CD4-positive, alpha-beta T cell treated with Interleukin-6 for 4 hours (primary cell): Measurements from ENCODE around the gene FRMD4A.
"Not testable (repeated sequence)": the region's sequence is repeated elsewhere in the genome, so short reads cannot be mapped to it uniquely, and the experiment has no call there.

ENCODE experiments used
- DNase-seq: peaks from one replicate; pipeline ENCODE4 v3.0.0-alpha.2; 2020; ENCODE audit warnings: mixed read lengths

Gene FRMD4A

DNA sequence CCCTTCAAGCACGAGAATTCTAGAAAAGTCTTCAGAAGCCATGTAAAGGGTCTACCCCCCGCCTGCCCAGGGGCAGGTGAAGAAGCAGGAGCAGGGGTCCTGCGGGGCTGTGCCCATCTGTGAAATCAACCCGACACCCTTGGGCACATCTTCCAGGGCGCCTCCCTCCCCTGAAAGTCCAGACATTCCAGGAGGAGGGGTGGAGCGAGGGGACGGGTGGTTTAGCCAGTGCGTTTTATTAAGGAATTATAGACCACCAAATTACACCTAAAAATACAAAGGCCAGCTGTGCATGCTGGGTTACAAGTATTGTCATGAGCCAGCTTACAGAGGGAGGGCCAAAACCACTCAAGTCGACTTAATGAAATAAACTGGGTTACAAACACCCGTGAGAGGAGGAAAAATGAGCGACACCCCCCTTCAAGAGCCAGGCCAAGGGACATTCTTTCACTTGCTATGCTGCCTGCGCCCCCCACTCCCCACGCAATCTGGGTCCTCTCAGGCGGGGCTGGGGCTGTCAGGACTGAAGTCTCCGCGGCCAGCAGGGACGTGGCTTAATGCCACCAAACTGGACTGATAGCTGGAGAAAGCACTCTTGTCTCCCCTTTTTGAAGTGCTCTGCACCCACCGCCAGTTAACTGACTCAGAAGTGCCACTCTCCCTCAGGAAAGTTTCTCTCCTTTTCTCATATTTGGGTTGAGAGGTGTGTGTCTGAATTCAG is 360.3 kb downstream of the FRMD4A start:
- DNase-seq: no peak

DNA sequence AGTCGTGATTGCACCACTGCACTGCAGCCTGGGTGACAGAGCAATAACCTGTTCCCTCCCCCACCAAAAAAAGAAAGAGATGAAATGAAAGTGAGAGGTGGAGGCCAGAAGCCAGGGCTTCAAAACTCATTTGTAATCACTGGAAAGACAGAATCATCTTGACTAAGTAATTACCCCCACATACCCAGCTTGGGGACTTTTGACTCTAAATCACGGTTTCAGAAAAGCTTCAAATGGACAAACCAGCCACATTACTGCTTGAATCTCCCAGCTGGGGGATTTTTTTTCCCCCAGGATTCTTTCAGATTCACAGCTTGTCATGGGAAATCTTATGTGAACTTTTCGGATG is 361.0 kb downstream of the FRMD4A start:
- DNase-seq: no peak

DNA sequence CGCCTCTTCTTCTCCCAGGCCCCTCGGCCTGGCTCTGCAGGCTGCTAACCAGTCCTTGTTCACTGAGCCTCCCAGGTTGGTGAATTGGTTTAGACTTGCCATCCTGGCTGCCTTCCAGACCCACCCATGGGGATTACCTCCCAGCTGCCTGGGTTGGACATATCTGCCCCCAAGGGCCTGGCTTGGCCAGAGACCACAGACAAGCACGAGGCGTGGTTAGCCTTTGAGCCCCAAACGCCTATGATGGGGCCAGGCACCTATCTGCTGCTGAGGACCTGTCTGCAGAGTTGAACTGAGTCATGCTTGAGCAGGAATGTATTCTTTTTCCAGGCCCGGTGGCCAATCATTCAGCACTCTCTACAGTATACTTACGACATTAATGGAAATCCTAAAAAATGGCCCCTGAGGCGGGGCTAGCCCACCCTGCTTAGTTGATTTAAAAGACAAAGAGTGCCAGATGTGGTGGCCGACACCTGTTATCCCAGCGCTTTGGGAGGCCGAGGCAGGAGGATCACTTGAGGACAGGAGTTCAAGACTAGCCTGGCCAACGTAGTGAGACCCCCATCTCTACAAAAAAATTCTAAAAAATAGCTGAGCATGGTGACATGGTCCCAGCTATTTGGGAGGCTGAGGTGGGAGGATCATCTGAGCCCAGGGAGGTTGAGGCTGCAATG is 361.5 kb downstream of the FRMD4A start:
- DNase-seq: no peak

DNA sequence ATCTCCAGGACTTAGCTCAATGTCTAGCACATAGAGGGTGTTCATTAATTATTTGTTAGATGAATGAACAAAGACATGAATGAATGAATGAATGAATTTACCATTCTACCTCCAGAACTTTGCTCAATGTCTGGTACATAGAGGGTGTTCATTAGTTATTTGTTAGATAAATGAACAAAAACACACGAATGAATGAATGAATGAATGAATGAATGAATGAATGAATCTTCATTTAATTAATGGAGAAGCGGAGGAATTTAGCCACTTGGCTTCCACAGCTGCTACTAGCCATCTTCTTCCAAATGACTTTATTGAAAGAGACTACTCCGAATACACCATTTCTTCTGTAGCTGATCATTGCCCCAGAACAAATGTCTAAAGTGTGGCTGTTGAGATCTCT is 368.9 kb downstream of the FRMD4A start:
- DNase-seq: no peak

DNA sequence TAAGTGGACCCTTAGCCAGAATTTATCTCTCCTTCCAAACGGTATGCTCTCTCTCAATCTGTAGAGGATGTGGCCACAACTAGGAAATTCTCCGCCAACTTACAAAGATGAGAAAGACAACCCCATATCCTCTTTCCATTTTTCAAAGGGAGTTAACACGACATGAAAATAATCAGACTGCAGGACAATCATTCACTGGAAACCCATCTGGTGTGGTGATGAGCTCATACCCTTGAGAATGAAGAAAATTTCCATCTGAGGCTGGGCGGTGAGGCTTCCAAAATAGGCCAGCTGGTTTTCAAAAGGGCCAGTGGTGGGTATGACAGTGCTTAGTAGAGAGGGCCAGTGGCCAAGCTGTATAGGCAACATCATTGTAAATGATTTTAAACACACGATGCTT is 369.6 kb downstream of the FRMD4A start:
- no peak for DNase-seq

DNA sequence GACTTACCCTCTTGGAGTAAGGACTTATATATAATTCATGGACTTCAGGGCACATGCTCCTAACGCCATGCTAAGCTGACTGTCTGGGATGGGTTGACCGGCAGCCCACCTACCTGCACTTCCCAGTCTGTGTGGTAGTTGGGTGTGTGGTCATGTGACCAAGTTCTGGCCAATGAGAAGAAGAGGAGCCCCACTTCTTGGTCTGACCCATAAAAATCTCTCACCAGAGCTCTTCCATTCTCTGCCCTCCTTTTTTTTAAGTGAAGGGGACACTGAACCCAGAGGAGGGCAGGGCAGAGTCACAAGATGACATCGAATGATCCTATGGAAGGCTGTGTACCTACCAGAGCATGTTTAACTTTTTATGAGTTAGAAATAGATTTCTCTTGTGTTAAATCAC is 370.1 kb downstream of the FRMD4A start:
- no peak for DNase-seq

DNA sequence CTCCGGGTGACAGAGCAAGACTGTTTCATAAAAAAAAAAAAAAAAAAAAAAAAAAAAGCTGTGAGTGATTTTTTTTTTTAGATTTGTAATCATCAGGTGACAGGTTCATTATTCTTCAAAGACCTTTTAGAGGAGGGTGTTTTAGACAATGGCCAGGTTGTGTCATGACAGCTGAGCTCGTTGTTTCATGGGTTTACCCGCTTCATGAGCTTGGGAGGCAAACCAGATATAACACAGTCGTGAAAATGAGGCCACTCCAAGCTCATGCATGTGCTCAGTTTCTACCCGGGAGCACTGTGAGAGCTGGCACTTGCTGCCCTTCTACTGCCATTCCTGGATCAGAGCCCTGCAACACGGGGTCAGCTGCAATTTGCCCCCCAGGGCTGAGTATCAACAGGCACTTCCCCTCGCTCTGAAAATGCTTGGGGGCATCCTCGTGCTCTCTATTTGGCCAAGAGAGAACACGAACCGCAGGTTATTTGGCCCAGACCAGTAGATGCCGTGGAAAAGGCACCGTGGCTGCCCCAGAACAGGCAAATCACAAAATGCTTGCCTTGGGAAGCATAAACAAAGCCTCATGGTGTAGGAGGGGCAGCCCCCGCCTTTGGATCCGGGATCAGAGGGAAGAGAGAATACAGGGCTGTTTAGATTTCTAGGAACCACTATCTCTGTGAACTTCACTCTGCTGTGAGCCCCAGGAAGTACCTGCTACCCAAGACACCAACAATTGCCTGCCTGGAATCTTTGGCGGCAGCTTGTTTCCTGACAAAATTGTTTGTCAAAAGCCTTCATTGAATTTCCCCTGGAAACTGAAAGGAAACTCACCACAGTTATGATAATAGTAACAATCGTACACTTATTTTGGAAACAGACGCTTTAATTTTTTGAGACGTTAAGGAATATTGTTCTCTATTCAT is 371.0 kb downstream of the FRMD4A start:
- no peak for DNase-seq

DNA sequence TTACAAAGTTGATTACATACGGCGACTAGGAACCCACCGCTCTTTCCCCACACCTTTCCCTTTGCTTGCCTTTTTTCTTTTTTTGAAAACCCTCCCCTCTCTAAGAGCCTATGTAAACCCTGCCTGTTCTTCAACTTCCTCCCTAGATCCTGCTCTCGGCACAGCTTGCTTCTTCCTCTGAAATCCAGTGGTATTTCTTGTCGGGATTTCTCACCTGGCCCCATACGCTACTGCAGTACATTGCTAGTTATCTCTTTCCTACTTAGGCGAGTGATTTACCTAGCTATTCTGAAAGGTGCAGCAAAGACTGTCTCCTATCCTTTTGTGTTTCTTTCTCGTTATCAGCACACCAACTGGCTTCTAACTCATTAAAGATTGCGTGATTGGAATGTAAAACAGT is 372.9 kb downstream of the FRMD4A start:
- no peak for DNase-seq

DNA sequence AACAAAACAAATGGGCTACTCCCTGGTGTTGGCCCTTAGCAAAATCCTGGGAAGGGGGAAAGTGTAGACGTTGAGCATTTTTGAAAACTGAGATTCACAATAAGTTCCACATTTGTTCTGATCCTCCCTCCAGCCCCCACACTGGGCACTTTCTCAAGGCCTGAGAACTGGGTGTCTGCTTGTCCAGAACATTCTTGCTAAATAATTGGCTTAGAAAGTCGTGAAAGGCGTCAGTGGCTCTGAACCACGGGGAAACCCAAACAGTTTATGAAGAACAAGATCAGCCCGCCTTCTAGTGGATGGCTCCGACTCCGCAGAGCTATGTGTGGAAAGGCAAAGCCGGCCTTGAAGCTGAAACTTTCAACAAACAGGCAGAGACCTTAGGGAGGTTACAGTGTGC is 373.9 kb downstream of the FRMD4A start:
- DNase-seq: no peak

DNA sequence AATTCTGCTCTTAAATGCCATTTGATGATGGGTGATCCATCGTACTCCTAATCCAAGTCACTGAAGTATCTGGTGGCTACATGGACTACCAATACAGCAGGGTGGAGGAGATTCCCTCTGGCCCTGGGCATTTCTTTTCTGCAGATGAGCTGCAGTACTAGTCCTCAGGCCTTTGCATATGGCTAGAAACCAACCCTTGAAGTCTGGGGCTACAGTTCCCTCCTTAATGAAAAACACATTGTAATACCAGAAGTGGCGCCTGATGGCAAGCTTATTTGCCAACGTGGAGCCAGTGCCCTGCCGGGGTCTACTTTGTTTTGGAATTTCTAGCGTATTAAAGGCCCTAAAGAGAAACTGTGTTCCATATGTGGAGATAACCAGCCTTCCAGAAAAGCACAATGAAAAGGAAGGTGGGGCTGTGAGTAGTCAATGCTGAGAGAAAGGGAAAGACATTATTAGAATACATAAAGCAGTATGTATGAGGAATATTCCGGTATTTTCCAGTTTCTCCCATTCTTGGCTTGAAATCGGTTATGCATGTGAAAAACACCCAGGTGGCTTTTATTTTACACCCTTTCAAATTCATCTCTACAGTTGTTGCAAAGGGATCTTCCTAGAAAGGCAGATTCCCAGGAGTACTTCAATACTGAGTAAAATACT is 375.2 kb downstream of the FRMD4A start:
- DNase-seq: no peak

DNA sequence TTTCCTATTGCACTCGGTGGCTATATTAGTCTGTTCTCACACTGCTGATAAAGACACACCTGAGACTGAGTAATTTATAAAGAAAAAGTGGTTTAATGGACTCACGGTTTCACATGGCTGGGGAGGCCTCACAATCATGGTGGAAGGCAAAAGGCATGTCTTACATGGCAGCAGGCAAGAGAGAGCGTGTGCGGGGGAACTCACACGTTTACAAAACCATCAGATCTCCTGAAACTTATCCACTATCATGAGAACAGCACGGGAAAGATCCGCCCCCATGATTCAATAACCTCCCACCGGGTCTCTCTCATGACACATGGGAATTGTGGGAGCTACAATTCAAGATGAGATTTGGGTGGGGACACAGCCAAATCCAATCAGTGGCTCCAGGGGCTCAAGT is 376.5 kb downstream of the FRMD4A start:
- DNase-seq: not testable (repeated sequence)

DNA sequence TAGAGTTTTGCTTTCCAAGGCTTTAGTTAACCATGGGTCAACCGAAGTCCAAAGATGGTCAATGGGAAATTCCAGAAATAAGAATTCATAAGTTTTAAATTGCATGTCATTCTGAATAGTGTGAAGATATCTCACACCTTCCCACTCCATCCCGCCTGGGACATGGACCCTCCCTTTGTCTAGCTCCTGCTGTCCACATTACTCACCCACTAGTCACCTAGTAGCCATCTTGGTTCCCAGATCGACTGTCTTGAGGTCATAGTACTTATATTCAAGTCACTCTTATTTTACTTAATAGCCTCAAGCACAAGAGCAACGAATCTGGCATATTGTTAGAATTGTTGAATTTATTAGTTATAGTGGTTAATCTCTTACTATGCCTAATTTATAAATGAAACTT is 377.4 kb downstream of the FRMD4A start:
- no peak for DNase-seq

DNA sequence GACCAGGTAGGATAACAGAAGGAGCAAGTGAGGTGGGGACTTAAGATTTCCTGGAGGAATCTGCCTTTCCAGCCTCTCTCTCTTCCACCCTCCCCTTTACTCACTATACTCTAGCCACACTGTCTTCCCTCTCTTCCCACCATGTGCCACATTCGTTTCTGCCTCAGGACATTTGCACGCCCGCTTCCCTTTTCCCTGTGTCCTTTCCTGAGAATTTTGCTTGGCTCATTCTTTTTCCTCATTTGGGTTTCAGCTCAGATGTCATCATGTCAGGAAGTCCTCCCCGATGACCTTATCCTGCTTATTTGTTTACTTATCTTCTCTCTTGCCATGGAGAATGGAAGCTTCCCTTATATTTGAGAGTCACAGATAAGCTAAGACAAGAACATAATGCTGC is 380.2 kb downstream of the FRMD4A start:
- no peak for DNase-seq

DNA sequence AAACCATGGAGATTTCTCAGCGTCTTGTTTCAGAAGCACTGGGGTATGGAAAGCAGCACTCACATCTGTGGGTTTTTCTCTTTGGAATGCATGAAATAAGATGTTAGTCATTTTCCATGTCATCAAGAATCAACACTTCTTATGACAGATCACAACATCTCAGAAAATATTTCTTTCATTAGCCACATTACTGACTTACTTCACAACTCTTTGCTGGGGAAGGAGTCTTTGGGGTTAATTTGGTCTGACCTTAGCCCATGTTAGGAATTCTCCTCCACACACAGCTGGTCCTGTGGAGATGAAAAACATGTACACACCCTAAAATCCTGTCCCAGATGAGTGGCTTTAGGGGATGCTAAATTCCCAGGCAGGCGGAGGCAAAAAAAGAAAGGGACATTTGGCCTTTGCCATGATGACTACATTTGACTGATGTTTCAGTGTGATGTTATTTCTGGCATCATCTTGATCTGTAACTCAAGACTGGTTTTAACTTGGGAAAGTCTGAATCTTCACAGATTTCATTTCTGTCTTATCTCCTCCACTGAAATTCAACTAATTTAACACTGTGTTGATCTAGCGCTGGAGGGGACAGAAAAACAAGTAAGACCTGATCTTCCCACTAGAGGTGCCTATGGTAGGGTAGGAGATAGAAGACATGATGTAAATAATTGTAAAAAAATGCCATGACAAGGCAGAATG is 380.7 kb downstream of the FRMD4A start:
- no peak for DNase-seq

DNA sequence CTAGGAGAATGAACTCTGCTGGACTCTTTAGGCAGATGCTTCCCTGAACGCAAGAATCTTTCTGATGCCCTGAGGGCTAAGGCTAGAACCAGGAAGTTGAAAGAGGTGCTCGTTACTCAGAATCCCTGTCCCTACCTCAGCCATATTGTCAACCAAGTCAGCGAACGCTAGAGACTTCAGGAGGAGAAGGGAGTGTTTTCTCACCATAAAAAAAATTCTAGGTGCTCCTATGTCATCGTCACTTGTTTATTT is 384.6 kb downstream of the FRMD4A start:
- DNase-seq: no peak

DNA sequence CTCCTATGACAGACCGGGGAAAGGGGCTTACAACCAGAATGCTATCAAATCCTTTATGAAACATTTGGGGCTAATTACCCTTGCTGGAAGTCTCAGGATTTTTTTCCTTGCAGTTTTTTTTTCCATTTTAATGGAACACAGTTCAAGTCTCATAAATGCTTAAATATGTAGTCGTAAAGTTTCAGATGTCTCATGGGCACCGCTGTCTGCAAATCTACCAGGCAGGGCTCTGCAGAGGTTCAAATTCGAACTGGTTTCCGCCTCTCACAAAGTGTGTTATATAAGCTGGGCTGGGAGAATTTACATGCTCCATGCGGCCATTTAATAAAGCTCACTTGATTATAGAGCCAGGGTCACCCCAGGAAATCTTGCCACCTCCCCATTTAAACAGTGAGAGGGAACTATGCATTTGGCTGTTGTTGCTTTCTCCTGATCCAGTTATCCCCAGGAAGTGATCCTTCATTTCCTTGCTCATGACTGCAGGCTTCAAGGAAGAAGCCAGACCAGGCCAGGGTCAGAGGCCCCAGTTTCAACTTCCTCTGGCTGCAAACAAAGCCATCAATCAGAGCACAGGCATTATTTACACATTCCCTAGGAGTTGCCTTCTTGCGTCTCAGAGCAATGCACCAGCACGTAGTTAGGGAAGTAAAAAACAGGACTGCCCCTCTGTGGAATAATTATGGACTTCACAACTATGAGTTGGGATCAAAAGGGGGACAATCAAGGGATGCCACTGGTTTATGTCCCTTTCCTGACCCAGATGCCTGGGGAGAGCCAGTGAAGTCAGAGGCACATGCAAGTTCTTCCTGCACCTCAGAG is 385.1 kb downstream of the FRMD4A start:
- no peak for DNase-seq

DNA sequence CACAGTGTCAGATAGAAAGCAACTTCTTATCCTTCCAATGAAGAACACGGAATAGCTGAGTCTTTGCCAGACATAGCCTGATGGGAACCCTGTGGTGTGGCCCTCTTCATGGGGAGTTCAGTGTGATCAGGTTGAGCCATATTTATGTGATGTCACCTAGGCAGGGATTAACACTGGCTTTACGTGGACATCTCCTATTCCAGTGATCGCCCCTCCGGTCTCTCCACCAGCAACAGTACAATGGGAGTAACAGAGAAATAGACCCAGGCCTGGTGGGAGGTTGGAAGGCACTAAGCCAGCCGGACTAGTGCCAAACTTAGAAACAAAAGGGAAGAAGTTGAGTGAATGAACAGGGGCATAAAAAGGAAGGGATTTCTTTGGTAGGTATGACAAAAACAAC is 385.9 kb downstream of the FRMD4A start:
- no peak for DNase-seq

DNA sequence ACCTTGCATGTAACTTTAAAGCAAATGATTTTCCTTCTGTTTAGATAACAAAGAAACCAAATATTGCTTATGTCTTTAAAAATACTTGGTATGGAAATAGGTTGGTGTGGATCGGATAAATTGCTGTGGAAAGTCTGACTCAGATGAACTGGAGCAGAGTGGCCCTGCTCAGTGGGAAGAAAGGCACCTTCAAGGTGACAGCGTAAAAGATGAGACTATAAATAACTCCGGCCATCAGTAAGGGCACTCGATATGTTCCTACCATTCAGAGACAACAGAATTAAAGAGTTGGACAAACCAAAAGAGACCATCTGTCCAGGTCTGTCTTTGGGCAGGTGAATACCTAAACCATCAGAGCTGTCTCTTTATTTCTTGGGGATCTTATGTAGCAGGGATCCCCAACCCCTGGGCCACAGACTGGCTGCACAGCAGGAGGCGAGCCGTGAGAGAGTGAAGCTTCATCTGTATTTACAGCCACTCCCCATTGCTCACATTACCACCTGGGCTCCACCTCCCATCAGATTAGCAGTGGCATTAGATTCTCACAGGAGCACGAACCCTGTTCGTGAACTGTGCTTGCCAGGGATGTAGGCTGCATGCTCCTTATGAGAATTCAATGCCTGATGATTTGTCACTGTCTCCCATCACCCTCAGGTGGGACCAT is 386.9 kb downstream of the FRMD4A start:
- DNase-seq: no peak

DNA sequence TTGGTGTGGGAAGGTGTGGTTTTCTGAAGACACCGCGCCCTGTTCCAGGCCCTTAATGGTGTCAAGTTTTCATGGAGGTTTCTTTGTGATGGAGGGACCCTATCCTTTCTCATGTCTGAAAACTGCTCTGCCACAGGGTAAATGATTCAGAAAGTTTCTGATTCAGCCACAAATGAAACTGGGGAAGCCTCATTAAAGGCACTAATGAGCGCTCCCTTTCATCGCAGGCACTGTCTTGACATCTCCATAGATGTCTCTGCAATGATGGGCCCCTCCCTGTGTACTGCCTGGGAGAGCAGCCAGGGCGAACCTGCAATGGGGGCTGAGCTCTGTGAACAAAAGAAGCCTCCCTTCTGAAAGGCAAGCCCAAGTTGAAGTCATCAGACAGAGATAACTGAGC is 388.7 kb downstream of the FRMD4A start:
- no peak for DNase-seq

DNA sequence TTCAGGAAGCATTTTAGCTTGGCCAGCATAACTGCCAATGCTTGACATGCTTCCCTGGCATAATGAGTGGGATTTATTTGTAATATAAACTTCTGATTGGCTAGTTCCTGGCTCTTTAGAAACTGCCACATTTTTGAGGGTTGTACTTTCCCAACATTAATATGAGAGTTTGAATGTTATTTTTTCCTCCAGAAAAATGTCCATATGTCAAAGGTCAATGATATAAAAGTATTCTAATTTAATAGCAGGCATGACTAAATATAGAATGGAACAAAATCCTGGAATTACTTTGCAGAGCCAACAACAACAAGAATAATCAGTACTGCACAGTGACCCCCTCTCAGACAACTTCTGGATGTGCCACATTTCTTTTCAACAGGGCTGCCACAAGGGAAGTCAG is 391.3 kb downstream of the FRMD4A start:
- no peak for DNase-seq

DNA sequence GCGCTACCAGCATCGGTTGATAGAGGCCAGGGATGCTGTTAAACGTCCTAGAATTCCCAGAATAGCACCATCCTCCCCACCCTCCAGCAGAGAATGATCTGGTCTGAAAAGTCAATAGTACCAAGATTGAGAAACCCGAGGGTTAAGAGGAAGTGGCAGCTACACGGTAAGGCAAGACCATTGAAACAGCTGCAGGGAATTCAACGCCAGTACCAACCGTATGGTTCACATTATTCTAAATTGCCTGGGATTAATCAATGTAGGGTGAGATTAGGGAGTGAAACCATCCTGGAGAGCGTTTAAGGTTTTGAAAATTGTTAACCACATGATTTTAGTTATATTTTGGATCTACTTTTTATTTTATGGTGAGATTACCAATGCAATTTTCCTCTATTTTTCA is 391.8 kb downstream of the FRMD4A start:
- DNase-seq: no peak

DNA sequence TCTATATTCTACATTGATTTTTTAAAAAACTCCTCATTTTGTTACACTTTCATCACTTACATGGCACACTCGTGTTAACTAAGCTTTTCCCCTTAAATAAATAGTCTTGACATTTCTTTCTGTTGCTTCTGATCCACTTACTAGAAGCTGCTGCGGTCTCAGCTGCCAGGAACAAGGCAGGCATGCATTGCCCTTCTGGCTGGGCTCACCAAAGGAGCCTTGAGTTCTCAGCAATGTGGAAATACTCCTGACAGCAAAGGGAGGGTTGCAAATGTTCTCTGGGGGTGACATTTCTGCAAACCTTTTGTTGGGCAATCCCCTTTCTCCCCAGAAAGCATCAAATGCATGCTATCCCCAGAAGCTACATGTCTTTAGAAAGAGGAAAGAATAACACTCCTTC is 393.9 kb downstream of the FRMD4A start:
- DNase-seq: no peak
